ENCODE data around the gene ACSM5.

ACSM5 gene, protein sequence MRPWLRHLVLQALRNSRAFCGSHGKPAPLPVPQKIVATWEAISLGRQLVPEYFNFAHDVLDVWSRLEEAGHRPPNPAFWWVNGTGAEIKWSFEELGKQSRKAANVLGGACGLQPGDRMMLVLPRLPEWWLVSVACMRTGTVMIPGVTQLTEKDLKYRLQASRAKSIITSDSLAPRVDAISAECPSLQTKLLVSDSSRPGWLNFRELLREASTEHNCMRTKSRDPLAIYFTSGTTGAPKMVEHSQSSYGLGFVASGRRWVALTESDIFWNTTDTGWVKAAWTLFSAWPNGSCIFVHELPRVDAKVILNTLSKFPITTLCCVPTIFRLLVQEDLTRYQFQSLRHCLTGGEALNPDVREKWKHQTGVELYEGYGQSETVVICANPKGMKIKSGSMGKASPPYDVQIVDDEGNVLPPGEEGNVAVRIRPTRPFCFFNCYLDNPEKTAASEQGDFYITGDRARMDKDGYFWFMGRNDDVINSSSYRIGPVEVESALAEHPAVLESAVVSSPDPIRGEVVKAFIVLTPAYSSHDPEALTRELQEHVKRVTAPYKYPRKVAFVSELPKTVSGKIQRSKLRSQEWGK

GRCh38 chr16:20409398-20410120, at the start of gene ACSM5:
TSS of gene ACSM5 (plus strand) at chr16:20409534. CDS start at chr16:20411485, 1,951 bp downstream.
- DNase-seq (ENCODE audit: low read depth), result no peak

GRCh38 chr16:20359997-20360396, 49.3 kb upstream of the ACSM5 start:
- DNase-seq (ENCODE audit: low read depth), result no peak

DNA sequence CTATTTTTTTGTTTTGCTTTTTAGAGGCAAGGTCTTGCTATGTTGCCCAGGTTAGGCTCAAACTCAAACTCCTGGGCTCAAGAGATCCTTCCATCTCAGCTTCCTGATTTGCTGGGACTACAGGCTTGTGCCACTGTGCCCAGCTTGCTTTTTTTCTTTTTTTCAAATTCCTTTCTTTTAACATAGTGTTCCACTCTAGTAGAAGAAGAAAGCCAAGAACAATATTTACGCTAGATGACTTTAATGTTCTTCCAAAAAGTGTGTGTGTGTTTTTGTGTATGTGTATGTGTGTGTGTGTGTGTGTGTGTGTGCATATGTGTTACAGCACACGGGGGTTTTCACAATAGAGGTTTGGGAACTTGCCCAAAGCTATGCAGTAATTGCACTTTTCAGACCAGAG, 46.1 kb upstream of the ACSM5 start:
- no peak for DNase-seq (ENCODE audit: low read depth)

DNA sequence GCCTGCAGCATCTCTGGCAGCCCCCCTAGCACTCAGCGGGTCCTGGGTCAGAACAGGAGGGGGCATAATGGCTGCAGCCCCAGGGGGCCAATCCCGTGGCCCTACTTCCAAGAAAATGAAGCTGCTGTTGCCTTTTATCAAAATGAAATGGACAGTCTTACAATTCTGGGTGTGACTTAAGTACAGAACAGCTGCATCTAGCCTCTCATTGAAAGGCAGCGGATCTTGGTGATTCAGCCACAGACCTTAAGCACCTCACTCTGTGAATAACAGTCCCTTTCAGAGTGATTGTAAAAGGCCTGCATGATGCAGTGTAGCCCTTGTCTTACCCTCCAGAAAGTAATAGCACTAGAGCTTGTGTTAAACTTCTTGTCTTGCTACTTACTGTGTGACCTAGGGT, 45.3 kb upstream of the ACSM5 start:
- no peak for DNase-seq (ENCODE audit: low read depth)

DNA sequence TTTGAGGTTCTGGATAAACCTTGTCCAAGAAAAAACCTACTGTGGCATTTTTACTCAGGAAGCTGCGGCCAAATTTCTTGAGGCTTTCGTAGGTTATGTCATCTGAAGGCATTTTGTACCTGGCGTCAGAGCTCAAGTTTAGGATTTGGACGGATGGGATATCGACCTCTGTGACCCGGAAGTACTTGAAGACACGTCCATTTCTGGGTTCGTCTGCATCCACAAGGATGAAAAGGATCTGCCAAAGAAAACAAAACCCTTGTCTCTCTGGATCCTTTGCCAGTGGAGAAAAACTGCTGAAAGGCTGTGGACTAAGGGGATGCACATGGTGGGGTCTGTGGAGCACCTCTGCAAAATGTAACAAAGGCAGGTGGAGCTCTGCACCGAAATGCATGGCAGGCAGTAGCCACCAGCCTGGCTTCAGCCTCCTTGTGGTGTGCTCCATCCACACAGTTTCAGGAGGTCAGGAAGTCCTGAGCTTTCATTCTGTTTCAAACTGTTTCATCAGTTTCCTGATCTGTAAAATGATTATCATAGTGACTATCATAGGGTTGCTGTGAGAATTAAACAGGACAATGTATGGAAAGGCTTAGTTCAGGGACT, 39.8 kb upstream of the ACSM5 start:
- DNase-seq (ENCODE audit: low read depth), result no peak

DNA sequence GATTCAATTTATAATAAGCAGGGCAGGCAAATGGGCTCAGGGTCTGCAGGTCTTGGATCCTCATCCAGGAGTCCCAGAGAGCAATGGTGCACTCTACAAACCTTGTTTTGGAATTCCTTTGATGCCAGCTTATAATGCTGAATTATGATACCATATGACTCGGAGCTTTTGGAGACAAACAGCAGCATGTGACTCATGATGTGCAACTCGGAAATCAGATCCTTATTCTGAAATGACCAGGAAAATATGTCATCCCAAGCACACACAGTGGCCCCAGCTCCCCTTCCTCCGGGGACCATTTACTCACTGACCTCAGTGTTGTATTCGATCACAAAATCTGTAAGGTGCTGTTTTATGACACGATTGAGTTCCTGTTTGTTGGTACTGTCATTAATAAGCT, 36.6 kb upstream of the ACSM5 start:
- no peak for DNase-seq (ENCODE audit: low read depth)

- no peak for DNase-seq (ENCODE audit: low read depth)
These were observed 32.2 kb upstream of the ACSM5 start for GRCh38 chr16:20377181-20377580.

GRCh38 chr16:20380782-20381181, 28.6 kb upstream of the ACSM5 start:
- no peak for DNase-seq (ENCODE audit: low read depth)

- no peak for DNase-seq (ENCODE audit: low read depth)
These were observed 27.0 kb upstream of the ACSM5 start for GRCh38 chr16:20382202-20382948.

DNA sequence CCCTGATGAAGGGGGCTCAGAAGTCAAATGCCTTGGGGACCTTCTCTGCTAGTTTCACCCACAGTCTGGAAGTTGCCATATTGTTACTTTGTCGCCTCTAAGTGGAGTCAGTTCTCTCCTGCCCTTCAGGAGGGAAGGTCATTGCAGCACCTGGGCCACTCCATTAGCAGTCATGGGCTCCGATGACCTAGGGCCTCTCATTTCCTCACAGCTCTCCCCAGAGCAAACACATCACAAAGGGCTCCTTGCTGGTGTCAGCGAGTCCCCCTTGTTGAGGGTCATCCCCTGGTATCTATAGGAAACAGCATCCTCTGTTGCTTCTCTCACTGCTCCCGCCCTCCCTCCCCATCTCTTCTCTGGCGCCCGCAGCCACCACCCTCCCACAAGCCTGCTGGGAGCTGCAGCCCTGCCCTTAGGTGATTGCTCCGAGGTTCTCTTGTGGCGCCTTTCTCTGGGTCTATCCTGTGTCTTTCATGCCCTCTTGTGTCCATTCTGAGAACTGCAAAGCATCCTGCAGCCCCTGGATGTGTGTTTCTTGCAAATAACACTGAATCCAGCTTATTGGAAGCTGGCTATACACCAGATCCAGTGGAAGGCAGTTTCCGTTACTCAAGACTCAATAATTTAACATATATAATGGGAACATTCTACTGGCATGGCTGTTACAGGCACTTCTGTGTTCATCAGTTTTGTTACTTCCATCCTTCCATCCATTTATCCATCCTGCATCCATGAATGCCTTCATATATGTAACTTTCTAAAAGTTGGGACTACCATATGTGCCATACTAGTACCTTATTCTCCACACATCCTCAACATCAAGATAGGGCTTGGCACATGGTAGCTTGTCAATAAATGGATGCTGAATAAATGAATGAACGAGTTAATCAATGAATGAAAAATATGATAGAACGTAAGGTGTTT, 26.0 kb upstream of the ACSM5 start:
- peak; percentile 12 for DNase-seq (ENCODE audit: low read depth)

DNA sequence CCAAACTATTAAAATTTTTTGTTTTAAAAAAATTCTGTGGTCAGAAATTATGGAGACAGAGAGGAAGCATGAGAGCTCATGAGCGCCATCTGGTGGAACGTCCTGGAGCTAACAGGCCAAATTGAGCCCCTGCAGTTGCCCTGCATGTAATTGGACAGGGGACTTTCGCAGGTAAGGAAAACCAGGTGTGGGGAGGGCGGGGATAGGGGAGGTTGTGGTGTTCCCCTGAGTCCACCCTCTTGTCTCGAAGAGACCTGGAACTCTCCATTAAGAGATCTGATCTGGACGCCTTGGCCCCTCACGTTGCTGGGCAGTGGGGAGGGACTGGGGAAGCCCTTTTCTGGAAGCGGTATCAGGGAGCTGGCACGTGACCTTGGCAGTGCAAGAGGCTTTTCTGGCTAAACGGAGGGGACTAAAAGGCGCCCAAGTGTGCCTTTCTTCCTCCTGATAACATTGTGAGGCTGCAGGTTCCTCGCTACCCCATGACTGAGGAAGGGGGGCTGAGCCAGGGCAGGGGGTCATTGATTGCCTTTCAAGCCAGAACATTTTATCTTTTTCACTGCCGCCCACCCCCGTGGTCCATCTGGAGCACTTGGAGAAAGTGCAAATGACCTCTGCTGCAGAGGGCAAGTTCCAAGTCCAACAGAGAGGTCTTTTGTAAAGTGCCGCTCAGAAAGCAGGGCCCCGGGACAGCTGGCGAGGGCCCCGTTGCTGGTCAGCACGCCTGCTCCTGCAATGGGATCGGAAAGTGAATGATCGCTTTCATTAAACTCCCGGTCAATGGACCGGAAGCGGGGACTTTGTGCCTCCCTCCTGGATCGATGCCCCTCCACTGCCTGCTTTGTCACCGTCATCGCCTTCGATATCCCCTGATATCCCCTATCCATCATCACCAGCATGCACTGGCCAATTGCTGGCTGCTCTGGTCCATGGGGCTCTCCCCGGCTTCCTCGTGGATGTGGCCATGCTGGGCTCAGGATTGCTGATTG, 23.2 kb upstream of the ACSM5 start:
- DNase-seq (ENCODE audit: low read depth), result peak; percentile 20

- no peak for DNase-seq (ENCODE audit: low read depth)
These were observed 21.4 kb upstream of the ACSM5 start for GRCh38 chr16:20387978-20388377.

GRCh38 chr16:20388854-20389253, 20.5 kb upstream of the ACSM5 start:
- DNase-seq (ENCODE audit: low read depth), result no peak

DNA sequence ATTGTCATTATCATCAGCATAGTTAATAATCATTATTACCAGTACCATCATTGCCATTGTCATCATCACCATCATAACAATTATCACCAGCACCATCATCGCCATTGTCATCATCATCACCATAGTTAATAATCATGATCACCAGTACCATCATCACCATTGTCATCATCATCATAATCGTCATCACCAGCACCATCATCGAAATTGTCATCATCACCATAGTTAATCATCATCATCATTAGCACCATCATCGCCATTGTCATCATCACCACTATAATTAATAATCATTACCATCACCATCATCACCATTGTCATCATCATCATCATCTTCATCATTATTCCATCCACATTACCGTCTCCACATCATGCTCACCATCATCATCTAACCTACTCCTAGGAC, 18.3 kb upstream of the ACSM5 start:
- DNase-seq (ENCODE audit: low read depth), result no peak

GRCh38 chr16:20393801-20394577, 15.3 kb upstream of the ACSM5 start:
- DNase-seq (ENCODE audit: low read depth), result no peak

GRCh38 chr16:20395946-20396345, 13.4 kb upstream of the ACSM5 start:
- DNase-seq (ENCODE audit: low read depth), result no peak

- no peak for DNase-seq (ENCODE audit: low read depth)
These were observed 12.4 kb upstream of the ACSM5 start for GRCh38 chr16:20396846-20397467.

DNA sequence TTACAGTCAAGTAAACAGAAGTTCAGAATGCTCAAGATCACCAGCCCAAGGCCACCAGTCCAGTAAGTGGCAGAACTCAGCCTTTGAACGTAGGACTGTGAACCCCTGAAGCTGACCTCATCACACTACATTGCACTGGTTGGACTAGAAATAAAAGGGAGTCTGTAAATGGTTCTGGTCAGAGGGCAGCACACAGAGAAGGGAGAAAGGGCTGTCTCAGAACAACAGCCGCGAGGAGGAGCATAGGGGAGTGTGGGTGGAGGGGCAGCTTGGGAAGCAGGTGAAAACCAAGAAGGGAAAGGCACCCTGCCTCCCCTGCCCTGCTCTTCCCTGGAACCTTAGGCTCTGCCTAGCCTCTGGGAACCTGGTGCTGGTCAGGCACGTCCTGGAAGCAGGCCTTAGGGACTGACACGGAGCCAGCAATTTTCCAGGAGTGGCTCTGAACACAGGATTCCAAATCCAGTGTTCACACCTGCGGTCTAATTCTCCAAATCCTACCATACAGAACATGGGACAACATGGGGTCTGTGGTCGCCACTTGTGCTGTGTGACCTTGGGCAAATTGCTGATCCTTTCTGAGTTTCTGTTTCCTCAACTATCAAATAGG, 11.8 kb upstream of the ACSM5 start:
- no peak for DNase-seq (ENCODE audit: low read depth)
